Measurements from ENCODE around the gene POFUT2. TPM values are rescaled to one million over a fixed set of nuclear protein-coding genes. Genes with fewer than 3 reads are reported as not detected.

POFUT2 gene
- total RNA-seq, 4 donors from 2014 or later = 4.8 to 11.0 (median 5.9) TPM

- no peak for TF ChIP-seq CTCF (IDR thresholded peaks at IDR 0.05 in 4 of 5, conservative IDR thresholded peaks at IDR 0.05 in 1 of 5)
- no peak for TF ChIP-seq POLR2A (IDR thresholded peaks at IDR 0.05)
- DNase-seq = no peak
- in situ Hi-C loops (cut with MboI; ENCODE audit: low sequenced_read_pairs in 4 of 4) (no loop called here), intact Hi-C loops (cut with DNase I; ENCODE audit: low total_unique reads) (no loop called here)
- Histone ChIP-seq H3K4me1 (peaks cover 9 to 19% of the 10 kb centered on the region in 2 donors), H3K9me3 (no peaks in the 10 kb centered on the region), H3K27me3 (peaks cover 0 to 11% (median 4%) of the 10 kb centered on the region in 3 donors), H3K4me3 (no peak overlapping the region), H3K27ac (peak overlapping the region; percentile 64 to 83 (median 79)), H3K36me3 (no peaks in the 10 kb centered on the region)
- ATAC-seq = no peak
Measured at GRCh38 chr21:45300786-45301520, 13.3 kb upstream of the POFUT2 start.

- intact Hi-C loops (cut with DNase I; ENCODE audit: low total_unique reads) = no loop called here
- Histone ChIP-seq H3K36me3 (no peaks in the 10 kb centered on the region), H3K27me3 (peaks cover 5 to 17% (median 7%) of the 10 kb centered on the region in 3 donors), H3K4me3 (no peak overlapping the region), H3K9me3 (no peaks in the 10 kb centered on the region), H3K4me1 (peaks cover 16 to 26% of the 10 kb centered on the region in 2 donors), H3K27ac (peak overlapping the region; percentile 64 to 83 (median 79))
- DNase-seq (peak in 1 of 2 donors; percentile 4), ATAC-seq (no peak)
- in situ Hi-C loops (cut with MboI; ENCODE audit: low sequenced_read_pairs in 4 of 4) = loop anchor here (10.0 to 25.0 kb wide), 3 partner anchors 137 to 363 kb away; partner anchors contain the start of gene SLX9 (in 1 of the 4)
- no peak for TF ChIP-seq CTCF (IDR thresholded peaks at IDR 0.05 in 4 of 5, conservative IDR thresholded peaks at IDR 0.05 in 1 of 5)
- no peak for TF ChIP-seq POLR2A (IDR thresholded peaks at IDR 0.05)
Measured at GRCh38 chr21:45299864-45300785, 12.4 kb upstream of the POFUT2 start.

GRCh38 chr21:45299026-45299863, 11.6 kb upstream of the POFUT2 start:
- H3K4me3 ChIP-seq = no peak overlapping the region
- intact Hi-C loops (cut with DNase I; ENCODE audit: low total_unique reads) (no loop called here), in situ Hi-C loops (cut with MboI; ENCODE audit: low sequenced_read_pairs in 4 of 4) (loop anchor here (10.0 to 25.0 kb wide), 3 partner anchors 138 to 362 kb away; partner anchors contain the start of gene SLX9 (in 1 of the 4))
- peak overlapping the region; percentile 31 to 83 (median 79) for H3K27ac ChIP-seq
- TF ChIP-seq CTCF (IDR thresholded peaks at IDR 0.05 in 4 of 5, conservative IDR thresholded peaks at IDR 0.05 in 1 of 5) (no peak), POLR2A (IDR thresholded peaks at IDR 0.05) (no peak)
- H3K4me1 ChIP-seq = peaks cover 22 to 34% of the 10 kb centered on the region in 2 donors
- H3K36me3 ChIP-seq = no peaks in the 10 kb centered on the region
- H3K27me3 ChIP-seq = peaks cover 9 to 22% (median 16%) of the 10 kb centered on the region in 3 donors
- H3K9me3 ChIP-seq = no peaks in the 10 kb centered on the region
- ATAC-seq (no peak), DNase-seq (peak in 1 of 2 donors; percentile 17)

- DNase-seq (no peak), ATAC-seq (no peak)
- no peak overlapping the region for H3K4me3 ChIP-seq
- no peaks in the 10 kb centered on the region for H3K36me3 ChIP-seq
- H3K27ac ChIP-seq = peak overlapping the region in 3 of 4 donors; percentile 19 to 83 (median 81)
- H3K9me3 ChIP-seq = no peaks in the 10 kb centered on the region
- peaks cover 35 to 47% of the 10 kb centered on the region in 2 donors for H3K4me1 ChIP-seq
- intact Hi-C loops (cut with DNase I; ENCODE audit: low total_unique reads) = no loop called here
- TF ChIP-seq CTCF (IDR thresholded peaks at IDR 0.05 in 4 of 5, conservative IDR thresholded peaks at IDR 0.05 in 1 of 5) (no peak), POLR2A (IDR thresholded peaks at IDR 0.05) (no peak)
- in situ Hi-C loops (cut with MboI; ENCODE audit: low sequenced_read_pairs in 4 of 4) = loop anchor here (10.0 to 25.0 kb wide), 3 partner anchors 139 to 361 kb away; partner anchors contain the start of gene SLX9 (in 1 of the 4)
- peaks cover 9 to 22% (median 20%) of the 10 kb centered on the region in 3 donors for H3K27me3 ChIP-seq
Measured at GRCh38 chr21:45297869-45298268, 10.2 kb upstream of the POFUT2 start.

Data from gastrocnemius medialis (tissue), 4 donors.